IPS-18c (cell line): ENCODE results near the gene KISS1.

Experiments used
- H3K4me3 ChIP-seq: 2 replicates; pipeline ENCODE4 v1.7.0; 2013; ENCODE audit warnings: low read depth, mild to moderate bottlenecking, low read length, moderate library complexity; ENCODE audit not compliant: insufficient read depth
- H3K9me3 ChIP-seq: one replicate; pipeline ENCODE4 v1.6.1; 2013; ENCODE audit warnings: mild to moderate bottlenecking, low read length, moderate library complexity; ENCODE audit not compliant: control insufficient read depth, insufficient read depth

Gene KISS1

DNA sequence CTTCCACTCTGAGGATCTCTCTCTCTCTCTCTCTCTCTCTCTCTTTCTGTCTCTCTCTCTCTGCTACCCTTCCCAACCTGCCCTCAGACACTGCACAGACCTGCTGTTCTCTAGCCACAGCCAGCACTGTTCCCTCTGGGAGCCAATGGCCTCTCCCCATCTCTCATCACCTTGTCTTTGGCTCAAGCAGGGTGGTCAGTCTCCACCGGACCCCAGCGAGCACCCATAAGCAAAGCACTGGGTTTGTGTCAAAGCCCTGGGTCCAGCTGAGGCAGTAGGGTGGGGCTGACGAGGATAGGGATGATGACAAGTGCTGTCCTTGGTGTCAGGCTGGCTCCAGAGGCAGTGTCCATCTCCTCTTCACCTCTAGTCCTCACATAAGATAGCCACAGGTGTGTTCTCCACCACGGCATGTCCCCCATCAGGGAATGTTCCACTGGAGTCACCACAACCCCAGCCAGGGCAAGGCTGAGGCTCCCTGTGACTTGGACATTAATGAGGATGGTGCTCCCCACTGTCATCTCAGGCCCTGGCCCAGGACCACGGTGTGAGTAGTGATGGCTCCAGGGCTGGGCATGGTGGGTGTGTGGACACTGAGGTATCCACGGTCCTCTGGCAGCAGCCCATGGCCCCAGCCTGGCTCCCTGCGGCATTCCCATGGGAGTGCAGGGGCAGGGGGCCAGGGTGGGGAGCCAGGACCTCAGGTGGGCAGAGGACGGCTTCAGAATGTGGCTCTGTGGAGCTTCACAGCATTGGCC is 25.9 kb upstream of the KISS1 start:
- Histone ChIP-seq H3K4me3 (no peak overlapping the region), H3K9me3 (no peaks in the 10 kb centered on the region)

DNA sequence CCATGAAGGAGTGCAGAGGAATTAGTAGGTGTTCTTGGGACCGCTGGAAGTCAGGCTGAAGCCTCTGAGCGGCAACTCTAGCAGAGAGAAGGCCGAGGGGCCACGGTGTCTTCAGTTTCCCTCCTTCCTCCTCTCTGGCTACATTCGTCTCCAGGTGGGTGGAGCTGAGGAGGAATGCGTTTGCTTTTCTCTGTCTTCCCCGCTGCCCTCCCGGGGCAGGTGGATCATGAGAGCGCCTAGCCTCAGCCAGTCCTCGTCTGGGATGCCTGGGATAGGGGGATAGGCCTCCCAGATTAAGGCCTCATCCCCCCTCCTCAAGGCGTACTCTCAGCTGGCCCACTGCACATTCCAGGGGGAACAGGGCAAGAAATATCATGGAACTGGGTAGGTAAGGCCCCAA is 25.0 kb upstream of the KISS1 start:
- Histone ChIP-seq H3K4me3 (no peak overlapping the region), H3K9me3 (no peaks in the 10 kb centered on the region)

GRCh38 chr1:204219971-204220616 is 23.8 kb upstream of the KISS1 start:
- H3K9me3 ChIP-seq: no peaks in the 10 kb centered on the region
- H3K4me3 ChIP-seq: no peak overlapping the region

DNA sequence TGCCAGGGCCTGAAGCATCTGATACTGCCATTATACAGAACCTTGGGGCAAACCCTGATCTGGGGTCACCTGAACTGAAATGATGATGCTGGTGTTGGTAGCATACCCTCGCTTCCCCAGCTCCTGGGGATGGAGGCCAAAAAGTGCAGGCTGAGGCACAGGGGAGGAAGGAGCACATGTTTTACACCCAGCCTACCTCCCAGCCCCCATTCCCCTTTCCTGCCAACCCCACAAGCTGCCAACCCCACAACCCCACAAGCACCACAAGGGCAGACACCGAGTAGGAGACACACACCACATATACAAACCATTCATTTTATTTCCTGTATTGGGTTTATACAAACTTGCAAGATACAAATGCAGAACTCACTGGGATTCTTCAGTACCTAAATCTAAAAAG is 22.3 kb upstream of the KISS1 start:
- no peaks in the 10 kb centered on the region for H3K9me3 ChIP-seq

DNA sequence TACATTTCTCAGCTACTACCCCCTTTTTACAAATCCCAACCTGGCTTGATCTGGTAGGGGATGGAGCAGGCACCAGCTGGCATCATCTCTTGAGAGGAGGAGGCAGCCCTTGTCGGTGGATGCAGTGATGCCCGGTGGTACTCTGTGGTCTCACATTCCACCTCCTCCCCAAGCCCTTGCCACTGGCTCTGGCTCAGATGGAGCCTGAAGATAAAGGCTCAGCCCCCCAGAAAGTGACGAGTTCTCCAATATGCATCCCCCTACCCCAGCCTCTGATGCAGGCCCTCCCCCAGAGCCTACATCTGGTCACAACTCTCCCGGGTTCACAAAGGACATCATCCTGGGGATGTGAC is 21.3 kb upstream of the KISS1 start:
- no peaks in the 10 kb centered on the region for H3K9me3 ChIP-seq
- no peak overlapping the region for H3K4me3 ChIP-seq

More for the DNA sequence above, 22.3 kb upstream of the KISS1 start:
- no peak overlapping the region for H3K4me3 ChIP-seq

DNA sequence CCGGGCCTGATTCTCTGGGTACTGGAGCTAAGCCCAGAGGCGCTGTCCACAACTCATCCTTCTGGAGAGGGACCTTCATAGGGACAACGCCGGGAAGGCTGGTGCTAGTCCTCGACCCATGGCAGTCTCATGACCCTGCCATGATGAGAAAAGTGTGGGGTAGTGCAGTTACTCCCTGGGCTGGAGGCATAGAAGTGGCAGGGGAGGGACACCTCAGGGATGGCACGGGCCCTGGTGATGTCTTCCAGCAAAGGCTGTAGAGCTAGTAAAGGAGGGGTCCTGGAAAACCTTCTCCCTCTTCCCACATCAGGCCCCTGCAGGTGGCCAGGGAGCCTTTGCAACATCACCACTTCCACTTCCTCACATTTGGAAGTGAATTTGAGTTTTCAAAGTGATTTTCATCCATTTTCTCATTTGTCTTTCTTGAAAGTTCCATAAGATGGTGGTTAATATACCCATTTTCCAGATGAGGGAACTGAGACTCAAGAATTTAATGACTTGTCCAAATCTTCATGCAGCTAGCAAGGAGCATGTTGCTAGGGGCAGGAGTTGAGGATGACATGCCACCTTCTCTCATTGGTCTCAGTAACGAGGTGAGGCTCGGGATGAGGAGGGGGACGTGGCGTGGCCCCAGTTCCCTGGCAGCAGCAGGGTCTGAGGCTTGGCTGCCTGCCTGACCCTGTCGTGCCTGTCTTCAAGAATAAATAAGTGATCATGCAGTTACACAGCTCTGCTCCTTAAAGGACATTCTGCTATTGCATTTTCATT is 20.8 kb upstream of the KISS1 start:
- H3K9me3 ChIP-seq: no peaks in the 10 kb centered on the region
- no peak overlapping the region for H3K4me3 ChIP-seq

DNA sequence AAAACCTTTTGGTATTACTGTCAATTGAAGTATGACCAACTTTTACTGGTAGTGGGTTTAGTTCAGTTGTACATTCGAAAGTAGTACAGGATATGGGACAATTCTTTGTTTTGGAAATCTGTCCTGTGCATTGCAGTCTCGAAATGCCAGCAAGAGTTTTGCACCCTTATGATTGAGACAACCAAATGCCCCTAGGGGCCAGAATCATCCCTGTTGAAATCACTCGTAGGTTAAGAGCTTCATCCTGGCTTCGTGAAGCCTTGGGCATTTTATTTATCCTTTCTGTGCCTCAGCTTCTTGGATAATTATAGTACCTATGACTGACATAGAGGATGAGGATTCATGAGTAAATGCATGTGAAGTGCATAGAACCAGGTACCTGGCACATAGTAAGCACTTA is 19.9 kb upstream of the KISS1 start:
- H3K4me3 ChIP-seq: no peak overlapping the region
- H3K9me3 ChIP-seq: no peaks in the 10 kb centered on the region

- Histone ChIP-seq H3K4me3 (peak within 1 kb of the TSS; percentile 59), H3K9me3 (no peaks in the 10 kb centered on the region)
Observed at GRCh38 chr1:204213668-204214662, 17.7 kb upstream of the KISS1 start, which contains the start of gene GOLT1A. TSS of gene GOLT1A (minus strand) at chr1:204213988. CDS start at chr1:204213906, 82 bp downstream.

- Histone ChIP-seq H3K9me3 (no peaks in the 10 kb centered on the region), H3K4me3 (no peak overlapping the region)
Observed at GRCh38 chr1:204212715-204213114, 16.4 kb upstream of the KISS1 start.

DNA sequence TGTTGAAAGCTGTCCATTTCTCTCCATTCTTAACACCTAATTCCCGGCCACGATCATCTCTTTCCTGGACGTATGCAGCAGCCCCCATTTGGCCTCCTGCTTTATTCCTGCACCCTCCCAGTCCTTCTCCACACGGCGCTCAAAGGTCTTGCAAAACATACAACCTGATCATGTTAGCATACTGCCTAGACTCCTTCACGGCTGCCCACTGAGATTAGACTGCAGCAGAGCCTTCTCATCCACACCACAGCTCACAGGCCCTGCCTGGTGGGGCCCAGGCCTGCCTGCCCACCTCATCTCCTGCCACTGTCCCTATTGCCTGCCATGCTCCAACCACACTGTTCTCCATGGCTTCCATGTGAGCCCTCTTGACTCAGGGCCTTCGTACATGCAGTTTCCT is 14.8 kb upstream of the KISS1 start:
- H3K9me3 ChIP-seq: no peaks in the 10 kb centered on the region
- no peak overlapping the region for H3K4me3 ChIP-seq

DNA sequence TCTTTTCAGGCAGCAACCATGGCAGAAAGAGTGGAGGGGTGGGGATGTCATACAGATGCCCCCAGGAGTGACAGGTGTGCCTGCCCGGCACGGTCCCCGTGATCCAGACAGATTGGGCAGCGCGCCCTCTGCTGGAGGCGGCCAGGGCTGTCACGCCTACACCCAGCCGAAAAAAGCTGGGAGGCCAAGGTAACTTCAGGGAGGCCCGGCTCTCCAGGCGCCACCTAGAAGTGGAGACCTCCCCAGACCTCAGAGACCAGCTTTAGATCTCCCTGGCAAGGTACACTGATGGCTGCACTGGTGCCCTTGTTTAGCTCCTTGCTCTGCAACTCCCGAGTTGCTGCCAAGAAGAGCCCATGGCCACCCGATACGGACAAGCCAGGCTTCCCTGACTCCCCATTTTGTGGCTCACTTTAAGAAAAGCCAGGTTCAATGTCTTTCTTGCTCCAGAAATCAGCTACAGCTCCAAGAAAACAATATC is 10.9 kb upstream of the KISS1 start:
- no peaks in the 10 kb centered on the region for H3K9me3 ChIP-seq
- no peak overlapping the region for H3K4me3 ChIP-seq

DNA sequence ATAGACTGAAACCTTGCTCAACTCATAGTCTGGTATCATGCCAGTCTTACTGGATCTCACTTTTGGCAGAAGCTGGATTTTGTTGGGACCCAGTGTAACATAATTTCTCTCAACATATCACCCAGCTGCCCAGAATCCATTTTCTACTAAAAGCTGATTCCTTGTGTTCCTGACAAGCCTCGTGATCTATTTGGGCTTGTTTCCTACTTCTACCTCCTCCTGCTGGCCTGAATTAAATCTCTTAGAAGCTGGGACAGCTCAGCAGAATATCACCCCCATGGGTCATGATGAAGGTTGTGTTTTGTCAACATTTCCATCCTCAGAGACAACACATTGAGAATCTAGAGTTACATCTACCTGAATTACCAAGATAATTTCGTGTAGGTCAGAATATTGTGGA is 9.8 kb upstream of the KISS1 start:
- no peaks in the 10 kb centered on the region for H3K9me3 ChIP-seq
- no peak overlapping the region for H3K4me3 ChIP-seq

DNA sequence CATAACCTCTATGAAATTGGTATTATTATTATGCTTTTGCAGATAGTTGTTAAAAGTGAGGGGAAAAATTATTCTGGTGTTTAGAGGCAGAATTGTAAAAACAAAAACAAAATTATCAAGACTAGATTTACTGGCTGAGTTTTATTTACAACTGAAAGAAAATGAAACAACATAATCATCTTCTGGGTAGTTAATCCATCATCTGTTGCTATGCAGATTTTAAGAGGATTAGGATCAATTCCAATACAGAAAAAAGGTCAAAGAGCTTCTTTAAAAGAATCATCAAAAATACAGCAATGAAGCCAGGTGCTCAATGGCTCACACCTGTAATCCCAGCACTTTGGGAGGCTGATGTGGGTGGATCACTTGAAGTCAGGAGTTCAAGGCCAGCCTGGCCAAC is 9.2 kb upstream of the KISS1 start:
- Histone ChIP-seq H3K4me3 (no peak overlapping the region), H3K9me3 (no peaks in the 10 kb centered on the region)

DNA sequence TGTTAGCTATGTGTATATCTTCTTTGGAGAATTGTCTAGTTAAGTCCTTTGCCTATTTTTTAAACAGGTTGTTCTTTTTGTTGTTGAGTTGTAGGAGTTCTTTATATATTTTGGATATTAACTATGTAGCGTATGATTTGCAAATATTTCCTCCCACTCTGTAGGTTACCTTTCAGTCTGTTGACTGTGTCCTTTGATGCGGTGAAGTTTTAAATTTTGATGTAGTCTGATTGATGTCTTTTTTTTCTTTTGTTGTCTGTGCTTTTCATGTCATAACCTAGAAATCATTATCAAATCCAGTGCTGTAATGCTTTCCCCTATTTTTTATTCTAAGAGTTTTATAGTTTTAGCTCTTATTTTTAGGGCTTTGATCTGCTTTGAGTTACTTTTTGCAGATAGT is 8.7 kb upstream of the KISS1 start:
- H3K9me3 ChIP-seq: no peaks in the 10 kb centered on the region
- H3K4me3 ChIP-seq: no peak overlapping the region

DNA sequence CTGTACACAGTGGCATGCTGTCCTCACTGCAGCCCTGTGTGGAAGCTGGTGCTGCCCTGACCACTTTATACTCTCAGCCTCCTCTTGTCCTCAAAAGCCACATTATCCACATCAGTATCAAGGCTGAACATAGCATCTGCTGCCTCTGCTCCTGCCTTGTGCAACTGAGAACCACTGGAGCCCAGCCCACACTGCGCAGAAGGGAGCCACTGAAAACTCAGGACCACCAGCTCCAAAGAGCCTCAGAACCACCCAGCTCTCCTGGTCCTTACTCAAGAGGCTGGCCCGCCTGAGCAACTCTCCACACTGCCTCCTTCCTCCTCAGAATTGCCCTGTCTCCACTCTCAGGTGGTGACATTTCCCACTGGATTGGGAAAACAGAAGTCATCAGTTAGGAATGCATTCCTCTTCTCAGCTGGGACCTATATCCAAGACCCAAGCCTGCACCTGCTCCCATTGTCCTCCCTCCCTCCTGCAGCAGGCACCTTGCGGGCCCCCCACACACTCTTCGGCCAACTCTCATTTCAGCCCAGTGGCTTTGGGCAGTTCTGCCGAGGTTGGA is 7.0 kb upstream of the KISS1 start:
- Histone ChIP-seq H3K9me3 (no peaks in the 10 kb centered on the region), H3K4me3 (no peak overlapping the region)

- H3K4me3 ChIP-seq: no peak overlapping the region
- H3K9me3 ChIP-seq: no peaks in the 10 kb centered on the region
Observed at GRCh38 chr1:204202481-204202880, 6.2 kb upstream of the KISS1 start.
